Uterus (tissue), 2 donors: Measurements from ENCODE around the gene DCP2.

Experiments
- POLR2A ChIP-seq, 2 donors: fragments of 450-650 bp; IDR thresholded peaks; one replicate each; pipeline ENCODE4 v1.6.1; 2016; ENCODE audit warnings: antibody characterized with exemption in 2 of 2, mild to moderate bottlenecking in 1 of 2, moderate library complexity in 1 of 2
- TF ChIP-seq, protein P1 (sequence below), 4 experiments: fragments of 200-600 bp in 2 of 4; fragments of 450-650 bp in 2 of 4; sonication (generic) in 2 of 4; IDR thresholded peaks; one replicate each; pipeline ENCODE4 v1.5.1; 2016 to 2019; ENCODE audit warnings: antibody characterized with exemption in 4 of 4, mild to moderate bottlenecking in 2 of 4, moderate library complexity in 1 of 4

DNA sequence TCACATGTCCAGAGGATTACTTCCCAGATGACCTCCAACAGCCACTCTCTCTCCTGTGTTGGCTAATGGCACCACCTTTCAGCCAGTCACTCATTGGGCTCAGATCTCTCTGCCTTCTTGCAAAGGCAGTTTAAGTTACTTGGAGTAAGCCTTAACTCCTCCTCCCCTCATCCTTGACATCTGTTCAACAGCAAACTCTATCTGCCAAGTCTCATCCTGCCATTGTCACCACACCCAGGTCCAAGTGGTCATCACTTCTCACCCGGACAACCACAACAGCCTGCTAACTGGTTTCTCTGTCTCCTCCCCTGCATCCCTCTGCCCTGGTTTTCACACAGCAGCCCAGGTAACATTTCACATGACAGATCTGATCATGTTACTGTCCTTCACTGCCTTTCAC lies 58.5 kb downstream of the DCP2 start:
- no peak for TF ChIP-seq POLR2A (IDR thresholded peaks at IDR 0.05)
- TF ChIP-seq, protein P1, sequence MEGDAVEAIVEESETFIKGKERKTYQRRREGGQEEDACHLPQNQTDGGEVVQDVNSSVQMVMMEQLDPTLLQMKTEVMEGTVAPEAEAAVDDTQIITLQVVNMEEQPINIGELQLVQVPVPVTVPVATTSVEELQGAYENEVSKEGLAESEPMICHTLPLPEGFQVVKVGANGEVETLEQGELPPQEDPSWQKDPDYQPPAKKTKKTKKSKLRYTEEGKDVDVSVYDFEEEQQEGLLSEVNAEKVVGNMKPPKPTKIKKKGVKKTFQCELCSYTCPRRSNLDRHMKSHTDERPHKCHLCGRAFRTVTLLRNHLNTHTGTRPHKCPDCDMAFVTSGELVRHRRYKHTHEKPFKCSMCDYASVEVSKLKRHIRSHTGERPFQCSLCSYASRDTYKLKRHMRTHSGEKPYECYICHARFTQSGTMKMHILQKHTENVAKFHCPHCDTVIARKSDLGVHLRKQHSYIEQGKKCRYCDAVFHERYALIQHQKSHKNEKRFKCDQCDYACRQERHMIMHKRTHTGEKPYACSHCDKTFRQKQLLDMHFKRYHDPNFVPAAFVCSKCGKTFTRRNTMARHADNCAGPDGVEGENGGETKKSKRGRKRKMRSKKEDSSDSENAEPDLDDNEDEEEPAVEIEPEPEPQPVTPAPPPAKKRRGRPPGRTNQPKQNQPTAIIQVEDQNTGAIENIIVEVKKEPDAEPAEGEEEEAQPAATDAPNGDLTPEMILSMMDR (IDR thresholded peaks at IDR 0.05) = no peak
